Hepatocyte (in vitro differentiated cells): ENCODE measurements around the gene FAF1. TPM values are rescaled to one million over a fixed set of nuclear protein-coding genes. Genes with fewer than 3 reads are reported as not detected.
A peak's percentile ranks its signal among the peaks of the same experiment; 100 is the strongest.

ENCODE experiments used
- DNase-seq: peaks from one replicate; pipeline ENCODE4 v3.0.0-alpha.2; 2016; ENCODE audit warnings: low spot score
- H2AFZ ChIP-seq: fragments of 200-600 bp; sonication (generic); 2 replicates; pipeline ENCODE4 v1.6.0; 2016; ENCODE audit warnings: antibody characterized with exemption, mild to moderate bottlenecking
- H3K27ac ChIP-seq: fragments of 200-600 bp; sonication (generic); 2 replicates; pipeline ENCODE4 v1.5.1; 2016; ENCODE audit warnings: mild to moderate bottlenecking
- H3K27me3 ChIP-seq: fragments of 200-600 bp; sonication (generic); 2 replicates; pipeline ENCODE4 v1.6.1; 2016
- H3K36me3 ChIP-seq: fragments of 200-600 bp; sonication (generic); replicated peaks from 2 replicates; pipeline ENCODE4 v1.5.1; 2016; ENCODE audit warnings: low read depth; ENCODE audit not compliant: insufficient read depth
- H3K4me1 ChIP-seq: fragments of 200-600 bp; sonication (generic); 2 replicates; pipeline ENCODE4 v1.5.1; 2016; ENCODE audit warnings: mild to moderate bottlenecking, moderate library complexity; ENCODE audit not compliant: insufficient read depth
- H3K4me2 ChIP-seq: fragments of 200-600 bp; sonication (generic); 2 replicates; pipeline ENCODE4 v1.6.0; 2016
- H3K4me3 ChIP-seq: fragments of 200-600 bp; sonication (generic); 2 replicates; pipeline ENCODE4 v1.5.1; 2016; ENCODE audit warnings: mild to moderate bottlenecking
- H3K79me2 ChIP-seq: fragments of 200-600 bp; sonication (generic); 2 replicates; pipeline ENCODE4 v1.6.0; 2017; ENCODE audit warnings: mild to moderate bottlenecking
- H3K9me2 ChIP-seq: fragments of 200-600 bp; sonication (generic); replicated peaks from 2 replicates; pipeline ENCODE4 v1.6.0; 2017; ENCODE audit warnings: mild to moderate bottlenecking; ENCODE audit not compliant: insufficient read depth
- H3K9me3 ChIP-seq: fragments of 200-600 bp; sonication (generic); 2 replicates; pipeline ENCODE4 v1.5.1; 2016; ENCODE audit warnings: low read depth, mild to moderate bottlenecking
- H4K20me1 ChIP-seq: fragments of 200-600 bp; sonication (generic); 2 replicates; pipeline ENCODE4 v1.6.0; 2016; ENCODE audit warnings: mild to moderate bottlenecking; ENCODE audit not compliant: insufficient read depth, poor library complexity, severe bottlenecking
- CTCF ChIP-seq: fragments of 200-600 bp; sonication (generic); IDR thresholded peaks from 2 replicates; pipeline ENCODE4 v1.5.1; 2016; ENCODE audit warnings: antibody characterized with exemption, mild to moderate bottlenecking; ENCODE audit not compliant: poor library complexity
- EZH2 ChIP-seq: fragments of 200-600 bp; sonication (generic); IDR thresholded peaks from 2 replicates; pipeline ENCODE4 v1.6.1; 2016; ENCODE audit warnings: antibody characterized with exemption, mild to moderate bottlenecking, borderline replicate concordance
- EZH2phosphoT487 ChIP-seq: fragments of 200-600 bp; sonication (generic); IDR thresholded peaks from one replicate; pipeline ENCODE4 v1.6.1; 2018; ENCODE audit warnings: antibody characterized with exemption, mild to moderate bottlenecking, low read depth, moderate library complexity; ENCODE audit not compliant: unreplicated experiment, severe bottlenecking
- WGBS: methylation state at CpG from one replicate; pipeline ENCODE4 v1.1.6; 2016; ENCODE audit warnings: low lambda C conversion rate; ENCODE audit errors: missing lambda C conversion rate; 5-methylcytosine and 5-hydroxymethylcytosine counted together
- polyA plus RNA-seq: library from polyadenylated mRNA; unstranded; fragments of >200 nt; fragmentation: Nextera tagmentation; extraction: Ambion mirVana; gene quantifications from 2 replicates; pipeline ENCODE4 v1.2.1, GENCODE V29; 2016
- total RNA-seq: library from RNA; depleted of rRNA; stranded (reverse); fragments of >200 nt; gene quantifications from 2 replicates; pipeline ENCODE4 v1.2.3, GENCODE V29; 2014

FAF1 gene
- total and polyA plus RNA-seq, 2 experiments from 2014 or later = 25.7 to 35.5 TPM

DNA sequence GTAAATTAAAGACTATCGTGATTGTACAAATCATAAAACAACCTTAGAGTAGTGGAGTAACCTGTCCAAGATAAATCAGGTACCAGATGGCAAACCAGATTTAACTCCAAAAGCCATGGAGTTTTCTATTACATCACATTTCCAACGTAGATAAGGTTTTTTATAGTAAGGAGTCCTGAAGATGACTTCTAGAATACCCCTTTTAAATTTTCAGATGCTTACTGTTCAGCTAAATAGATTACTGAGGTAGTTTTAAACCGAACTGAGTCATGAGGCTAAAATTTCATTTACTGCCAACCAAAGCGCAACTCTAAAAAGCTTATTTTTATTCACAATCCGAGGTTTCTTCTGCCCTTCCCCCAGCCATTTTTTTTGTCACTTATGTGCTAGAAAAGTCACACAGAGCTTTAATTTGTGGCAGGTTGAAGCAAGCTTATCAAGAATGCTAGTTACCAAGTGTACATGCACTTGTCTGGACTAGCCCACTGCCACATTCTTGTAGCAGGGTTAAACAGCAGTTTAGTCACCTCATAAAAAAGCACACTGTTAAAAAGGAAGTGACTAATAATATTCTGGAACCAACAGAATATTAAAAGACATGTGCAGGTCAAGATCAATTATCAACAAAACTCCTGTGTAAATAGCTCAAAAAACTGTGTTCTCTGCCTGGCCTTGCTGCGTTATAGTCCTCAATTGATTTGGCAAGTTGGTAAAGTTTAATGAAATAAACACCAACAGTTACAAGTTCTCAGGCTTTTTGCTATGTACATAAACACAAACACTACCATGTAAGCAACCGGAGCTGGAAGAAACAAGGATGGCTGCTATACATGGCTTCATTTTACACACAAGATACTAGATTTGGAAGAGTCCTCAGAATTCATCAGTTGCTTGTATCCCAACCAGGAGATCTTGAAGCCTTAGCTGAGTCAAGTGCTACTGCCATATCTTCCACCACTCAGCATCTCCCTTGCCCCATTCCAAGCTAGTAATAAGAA, 356.5 kb downstream of the FAF1 start:
- WGBS = 84% methylated on average over 7 of the region's 7 CpGs
- no peaks in the 10 kb centered on the region for H3K9me2 ChIP-seq
- H3K4me2 ChIP-seq = no peak overlapping the region
- no peaks in the 10 kb centered on the region for H3K79me2 ChIP-seq
- DNase-seq = peak; percentile 7
- H3K9me3 ChIP-seq = no peaks in the 10 kb centered on the region
- no peak overlapping the region for H3K4me3 ChIP-seq
- H3K27ac ChIP-seq = no peak overlapping the region
- TF ChIP-seq EZH2phosphoT487 (no peak), EZH2 (no peak), CTCF (no peak)
- no peaks in the 10 kb centered on the region for H4K20me1 ChIP-seq
- no peak overlapping the region for H2AFZ ChIP-seq
- no peaks in the 10 kb centered on the region for H3K4me1 ChIP-seq
- H3K36me3 ChIP-seq = no peaks in the 10 kb centered on the region
- no peaks in the 10 kb centered on the region for H3K27me3 ChIP-seq

DNA sequence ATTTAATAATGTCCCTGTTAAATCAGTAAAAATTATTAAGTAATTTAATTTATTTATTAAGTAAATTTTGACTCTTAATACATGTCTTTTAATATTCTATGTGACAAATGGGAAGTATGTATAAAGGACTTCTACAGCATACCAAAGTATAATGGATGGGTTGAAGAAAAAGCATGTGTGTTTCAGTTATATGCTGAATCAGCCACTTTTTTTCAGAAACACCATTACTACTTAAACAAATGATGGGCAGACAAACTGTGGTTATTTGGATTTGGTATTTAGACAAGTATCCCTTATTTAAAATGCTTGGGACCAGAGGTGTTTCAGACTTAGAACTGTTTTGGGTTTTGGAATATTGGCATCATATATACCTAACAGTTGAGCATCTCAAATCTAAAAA, 360.5 kb downstream of the FAF1 start:
- no peaks in the 10 kb centered on the region for H3K36me3 ChIP-seq
- H2AFZ ChIP-seq = no peak overlapping the region
- no peak for DNase-seq
- H3K4me2 ChIP-seq = no peak overlapping the region
- H3K9me3 ChIP-seq = no peaks in the 10 kb centered on the region
- no peaks in the 10 kb centered on the region for H3K79me2 ChIP-seq
- H3K27ac ChIP-seq = no peak overlapping the region
- H3K4me1 ChIP-seq = no peaks in the 10 kb centered on the region
- H3K9me2 ChIP-seq = no peaks in the 10 kb centered on the region
- no peak overlapping the region for H3K4me3 ChIP-seq
- no peaks in the 10 kb centered on the region for H3K27me3 ChIP-seq
- H4K20me1 ChIP-seq = no peaks in the 10 kb centered on the region
- TF ChIP-seq CTCF = no peak
- TF ChIP-seq EZH2 = no peak
- TF ChIP-seq EZH2phosphoT487 = no peak

DNA sequence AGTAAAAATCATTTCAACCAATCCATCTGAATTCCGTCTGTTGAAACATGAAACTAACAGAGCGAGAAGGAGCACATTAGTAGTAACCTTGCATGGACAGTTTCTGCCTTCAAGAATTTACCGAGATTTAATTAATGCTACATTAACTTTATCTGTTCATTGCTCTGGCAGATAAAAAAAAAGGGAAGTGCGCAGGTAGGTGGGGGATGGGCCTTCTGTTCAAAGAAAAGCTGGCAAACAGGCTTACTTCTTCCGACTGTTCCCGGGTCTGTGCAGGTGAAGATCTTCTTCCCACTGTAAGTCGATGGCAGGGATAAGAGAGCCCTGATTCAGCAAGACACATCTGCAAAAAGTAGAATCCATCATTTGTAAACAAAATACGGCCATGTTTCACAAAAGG, 364.2 kb downstream of the FAF1 start:
- Histone ChIP-seq H2AFZ (no peak overlapping the region), H3K9me2 (no peaks in the 10 kb centered on the region), H3K27me3 (no peaks in the 10 kb centered on the region), H3K27ac (no peak overlapping the region), H3K4me1 (no peaks in the 10 kb centered on the region), H3K9me3 (no peaks in the 10 kb centered on the region), H4K20me1 (no peaks in the 10 kb centered on the region), H3K4me3 (no peak overlapping the region), H3K36me3 (no peaks in the 10 kb centered on the region), H3K4me2 (no peak overlapping the region), H3K79me2 (no peaks in the 10 kb centered on the region)
- TF ChIP-seq EZH2phosphoT487 = no peak
- no peak for TF ChIP-seq CTCF
- no peak for TF ChIP-seq EZH2
- DNase-seq = no peak
- WGBS = 97% methylated on average over 8 of the region's 8 CpGs
